ENCODE data around the gene ZNF749.

DNA sequence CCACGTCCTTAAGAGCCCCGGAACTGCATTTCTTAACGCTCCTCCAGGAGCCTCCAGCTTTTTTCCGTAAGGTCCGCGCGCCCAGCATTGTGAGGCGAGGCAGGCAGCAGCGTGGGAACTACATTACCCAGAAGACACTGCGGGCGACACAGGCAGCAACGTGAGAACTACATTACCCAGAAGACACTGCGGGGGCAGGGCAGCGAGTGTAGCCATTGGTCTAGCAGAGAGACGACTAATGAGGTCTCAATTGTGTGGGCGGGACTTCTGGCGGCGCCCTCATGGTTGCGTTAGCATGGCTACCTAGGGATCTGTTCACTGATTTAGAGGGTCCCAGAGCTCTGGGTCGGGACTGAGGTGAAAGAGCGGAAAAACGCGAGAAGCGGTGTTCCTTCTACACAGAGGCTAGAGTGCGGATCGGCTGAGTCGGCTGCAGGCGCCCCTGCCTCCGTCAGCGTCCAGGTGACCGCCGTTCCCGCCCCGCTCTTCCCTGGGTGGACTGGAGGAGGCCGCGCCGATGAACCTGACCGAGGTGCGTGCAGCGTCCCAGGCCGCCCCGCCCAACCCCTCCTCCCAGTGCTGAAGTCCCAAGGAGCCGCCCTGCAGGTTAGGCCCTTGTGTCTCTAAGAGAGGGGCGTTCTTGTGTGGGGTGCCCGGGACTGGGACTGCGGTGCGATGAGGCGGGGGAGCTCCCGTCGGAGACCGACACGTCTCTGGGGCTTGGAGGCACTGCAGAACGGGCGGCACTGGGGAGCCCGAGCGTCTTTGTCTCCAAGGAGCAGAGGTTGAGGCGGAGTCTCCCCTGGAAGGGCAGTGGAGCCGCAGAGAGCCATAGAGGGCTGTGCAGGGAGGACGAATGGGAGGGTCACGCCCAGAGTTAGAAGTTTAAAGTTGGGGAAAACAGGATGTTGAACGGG is at the start of gene ZNF749:
- TF ChIP-seq POLR2A (IDR thresholded peaks at IDR 0.05; ENCODE audit: low read depth, low read length), result peak; percentile 57; the same call in 1 of the 2 replicates
- TF ChIP-seq, protein P1, sequence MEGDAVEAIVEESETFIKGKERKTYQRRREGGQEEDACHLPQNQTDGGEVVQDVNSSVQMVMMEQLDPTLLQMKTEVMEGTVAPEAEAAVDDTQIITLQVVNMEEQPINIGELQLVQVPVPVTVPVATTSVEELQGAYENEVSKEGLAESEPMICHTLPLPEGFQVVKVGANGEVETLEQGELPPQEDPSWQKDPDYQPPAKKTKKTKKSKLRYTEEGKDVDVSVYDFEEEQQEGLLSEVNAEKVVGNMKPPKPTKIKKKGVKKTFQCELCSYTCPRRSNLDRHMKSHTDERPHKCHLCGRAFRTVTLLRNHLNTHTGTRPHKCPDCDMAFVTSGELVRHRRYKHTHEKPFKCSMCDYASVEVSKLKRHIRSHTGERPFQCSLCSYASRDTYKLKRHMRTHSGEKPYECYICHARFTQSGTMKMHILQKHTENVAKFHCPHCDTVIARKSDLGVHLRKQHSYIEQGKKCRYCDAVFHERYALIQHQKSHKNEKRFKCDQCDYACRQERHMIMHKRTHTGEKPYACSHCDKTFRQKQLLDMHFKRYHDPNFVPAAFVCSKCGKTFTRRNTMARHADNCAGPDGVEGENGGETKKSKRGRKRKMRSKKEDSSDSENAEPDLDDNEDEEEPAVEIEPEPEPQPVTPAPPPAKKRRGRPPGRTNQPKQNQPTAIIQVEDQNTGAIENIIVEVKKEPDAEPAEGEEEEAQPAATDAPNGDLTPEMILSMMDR (conservative IDR thresholded peaks at IDR 0.05; ENCODE audit: low read depth, low read length), result no peak
- TF ChIP-seq MAZ (IDR thresholded peaks at IDR 0.05; ENCODE audit: borderline replicate concordance, low read depth, low read length), result no peak
- no peak for TF ChIP-seq RFX5 (IDR thresholded peaks at IDR 0.05; ENCODE audit: low read depth, low read length)
- TF ChIP-seq CHD1 (IDR thresholded peaks at IDR 0.05; ENCODE audit: low read depth, low read length), result no peak
- no peak for TF ChIP-seq RAD21 (IDR thresholded peaks at IDR 0.05; ENCODE audit: low read length)
- TF ChIP-seq SMC3 (IDR thresholded peaks at IDR 0.05; ENCODE audit: low read depth, low read length), result no peak

All from IMR-90 (cell line).